WERI-Rb-1 (cell line): ENCODE data around the gene CHGA.

ENCODE experiments used
- DNase-seq: peaks from one replicate; pipeline ENCODE4 v3.0.0-alpha.2; 2020
- H3K27ac ChIP-seq: fragments of 250-450 bp; sonication (Bioruptor Pico); 2 replicates; pipeline ENCODE4 v1.5.1; 2020; ENCODE audit warnings: mild to moderate bottlenecking, moderate library complexity
- H3K27me3 ChIP-seq: fragments of 250-450 bp; sonication (Bioruptor Pico); 2 replicates; pipeline ENCODE4 v1.5.1; 2021; ENCODE audit warnings: mild to moderate bottlenecking, low read depth, moderate library complexity; ENCODE audit not compliant: insufficient read depth, severe bottlenecking
- H3K36me3 ChIP-seq: fragments of 250-450 bp; sonication (Bioruptor Pico); 2 replicates; pipeline ENCODE4 v1.5.1; 2020; ENCODE audit warnings: mild to moderate bottlenecking, moderate library complexity
- H3K4me3 ChIP-seq: 2 replicates; pipeline ENCODE4 v1.5.1; 2011; ENCODE audit warnings: low read depth, mild to moderate bottlenecking, control low read depth, low read length
- H3K9me3 ChIP-seq: fragments of 250-450 bp; sonication (Bioruptor Pico); 2 replicates; pipeline ENCODE4 v1.5.1; 2021; ENCODE audit warnings: mild to moderate bottlenecking, moderate library complexity; ENCODE audit not compliant: severe bottlenecking
- TF ChIP-seq, protein P1 (sequence below): IDR thresholded peaks from 2 replicates; pipeline ENCODE4 v1.5.1; 2011; ENCODE audit warnings: low read depth, mild to moderate bottlenecking, control low read depth, inconsistent platforms, low read length

CHGA gene

DNA sequence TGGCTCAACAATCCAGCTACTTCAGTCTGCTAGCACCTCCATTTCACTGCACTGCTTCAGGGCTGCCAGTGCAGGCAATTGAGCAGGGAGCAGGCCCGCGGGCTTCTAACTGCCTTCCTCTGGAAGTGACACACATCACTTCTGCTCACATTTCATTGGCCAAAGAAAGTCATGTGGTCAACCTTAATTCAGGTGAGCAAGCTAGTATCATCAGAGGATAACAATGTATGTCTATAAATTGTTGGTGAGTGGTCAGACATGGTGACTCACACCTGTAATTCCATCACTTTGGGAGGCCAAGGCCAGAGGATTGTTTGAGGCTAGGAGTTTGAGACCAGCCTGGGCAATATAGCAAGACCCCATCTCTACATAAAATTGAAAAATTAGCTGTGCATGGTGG, 22.3 kb upstream of the CHGA start:
- no peaks in the 10 kb centered on the region for H3K27me3 ChIP-seq
- no peak overlapping the region for H3K27ac ChIP-seq
- no peak for DNase-seq
- no peaks in the 10 kb centered on the region for H3K9me3 ChIP-seq
- no peaks in the 10 kb centered on the region for H3K36me3 ChIP-seq
- TF ChIP-seq, protein P1, sequence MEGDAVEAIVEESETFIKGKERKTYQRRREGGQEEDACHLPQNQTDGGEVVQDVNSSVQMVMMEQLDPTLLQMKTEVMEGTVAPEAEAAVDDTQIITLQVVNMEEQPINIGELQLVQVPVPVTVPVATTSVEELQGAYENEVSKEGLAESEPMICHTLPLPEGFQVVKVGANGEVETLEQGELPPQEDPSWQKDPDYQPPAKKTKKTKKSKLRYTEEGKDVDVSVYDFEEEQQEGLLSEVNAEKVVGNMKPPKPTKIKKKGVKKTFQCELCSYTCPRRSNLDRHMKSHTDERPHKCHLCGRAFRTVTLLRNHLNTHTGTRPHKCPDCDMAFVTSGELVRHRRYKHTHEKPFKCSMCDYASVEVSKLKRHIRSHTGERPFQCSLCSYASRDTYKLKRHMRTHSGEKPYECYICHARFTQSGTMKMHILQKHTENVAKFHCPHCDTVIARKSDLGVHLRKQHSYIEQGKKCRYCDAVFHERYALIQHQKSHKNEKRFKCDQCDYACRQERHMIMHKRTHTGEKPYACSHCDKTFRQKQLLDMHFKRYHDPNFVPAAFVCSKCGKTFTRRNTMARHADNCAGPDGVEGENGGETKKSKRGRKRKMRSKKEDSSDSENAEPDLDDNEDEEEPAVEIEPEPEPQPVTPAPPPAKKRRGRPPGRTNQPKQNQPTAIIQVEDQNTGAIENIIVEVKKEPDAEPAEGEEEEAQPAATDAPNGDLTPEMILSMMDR: no peak
- no peak overlapping the region for H3K4me3 ChIP-seq

- Histone ChIP-seq H3K9me3 (no peaks in the 10 kb centered on the region), H3K27me3 (no peaks in the 10 kb centered on the region), H3K36me3 (no peaks in the 10 kb centered on the region), H3K4me3 (no peak overlapping the region), H3K27ac (no peak overlapping the region)
- TF ChIP-seq, protein P1: no peak
- DNase-seq: no peak
These were observed 20.8 kb upstream of the CHGA start for GRCh38 chr14:92902191-92902590.

DNA sequence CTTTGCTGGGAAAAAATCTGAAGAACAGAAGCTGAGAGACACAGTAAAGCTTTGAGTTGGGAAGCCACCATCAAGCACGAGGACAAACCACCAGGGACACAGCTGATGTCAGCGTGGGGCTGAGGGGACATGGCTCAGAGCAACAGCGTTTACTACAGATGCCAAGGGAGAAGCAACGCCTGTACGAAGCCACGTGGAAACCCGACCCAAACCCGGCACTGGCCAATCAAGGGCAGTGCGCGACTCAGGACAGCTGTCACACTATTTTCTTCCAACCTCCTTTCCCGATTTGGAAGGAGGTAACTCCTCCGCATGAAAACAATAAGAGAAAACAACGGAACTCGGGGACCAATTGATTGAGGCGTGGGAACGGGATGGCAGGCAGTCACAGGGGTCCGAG, 20.2 kb upstream of the CHGA start:
- Histone ChIP-seq H3K4me3 (no peak overlapping the region), H3K9me3 (no peaks in the 10 kb centered on the region), H3K36me3 (no peaks in the 10 kb centered on the region), H3K27me3 (no peaks in the 10 kb centered on the region), H3K27ac (no peak overlapping the region)
- TF ChIP-seq, protein P1: no peak
- no peak for DNase-seq

DNA sequence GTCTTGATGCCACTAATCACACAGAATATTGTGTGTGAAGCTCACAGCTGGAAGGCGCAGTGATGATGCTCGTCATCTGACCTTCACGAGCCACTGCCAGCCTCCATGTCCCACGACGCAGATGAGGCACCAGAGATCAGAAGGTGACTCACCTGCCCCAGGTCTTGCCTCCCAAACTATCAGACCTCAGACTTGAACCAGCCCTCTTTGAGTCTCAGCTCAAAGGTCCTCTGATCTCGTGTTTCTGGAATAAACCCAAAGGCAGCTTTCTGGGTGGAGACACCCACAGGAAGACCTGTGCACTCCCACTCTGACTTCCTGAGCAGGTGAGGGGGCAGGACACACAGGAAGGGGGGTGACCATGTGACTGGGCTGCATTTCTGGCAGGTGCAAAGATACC, 19.6 kb upstream of the CHGA start:
- no peak for DNase-seq
- no peaks in the 10 kb centered on the region for H3K27me3 ChIP-seq
- no peaks in the 10 kb centered on the region for H3K36me3 ChIP-seq
- H3K4me3 ChIP-seq: no peak overlapping the region
- TF ChIP-seq, protein P1: no peak
- H3K27ac ChIP-seq: no peak overlapping the region
- H3K9me3 ChIP-seq: no peaks in the 10 kb centered on the region

DNA sequence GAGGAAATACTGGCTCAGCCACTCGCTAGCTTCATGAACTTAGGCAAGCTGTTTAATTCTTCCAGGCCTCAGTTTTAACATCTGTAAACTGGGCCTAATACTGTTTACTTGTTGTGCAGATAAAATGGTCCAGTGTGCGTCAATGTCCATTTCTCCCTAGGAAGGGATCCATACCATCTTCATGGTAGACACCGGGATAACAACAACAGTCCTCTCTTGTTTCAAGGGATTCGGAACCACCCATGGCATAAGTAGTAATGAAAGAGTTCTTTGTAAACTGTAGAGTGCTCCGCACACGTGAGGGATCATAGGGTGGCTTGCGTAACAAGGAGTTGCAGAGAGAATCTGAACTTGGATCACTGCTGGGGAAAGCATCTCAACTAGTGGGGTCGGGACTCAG, 17.3 kb upstream of the CHGA start:
- Histone ChIP-seq H3K27me3 (no peaks in the 10 kb centered on the region), H3K4me3 (no peak overlapping the region), H3K27ac (no peak overlapping the region), H3K36me3 (no peaks in the 10 kb centered on the region), H3K9me3 (no peaks in the 10 kb centered on the region)
- TF ChIP-seq, protein P1: no peak
- no peak for DNase-seq

GRCh38 chr14:92906420-92906819, 16.5 kb upstream of the CHGA start:
- Histone ChIP-seq H3K27me3 (no peaks in the 10 kb centered on the region), H3K27ac (no peak overlapping the region), H3K4me3 (no peak overlapping the region), H3K36me3 (no peaks in the 10 kb centered on the region), H3K9me3 (no peaks in the 10 kb centered on the region)
- DNase-seq: no peak
- TF ChIP-seq, protein P1: no peak
